MM.1S (cell line): ENCODE measurements around the gene AMTN.
A peak's percentile ranks its signal among the peaks of the same experiment; 100 is the strongest.

Experiments used
- DNase-seq: peaks from one replicate; pipeline ENCODE4 v3.0.0-alpha.2; 2015
- H2AFZ ChIP-seq: fragments of 300-600 bp; sonication (generic); 2 replicates; pipeline ENCODE4 v1.6.0; 2016; ENCODE audit warnings: antibody characterized with exemption, low read length
- H3F3A ChIP-seq: fragments of 300-600 bp; sonication (generic); 2 replicates; pipeline ENCODE4 v1.6.1; 2016; ENCODE audit warnings: mild to moderate bottlenecking, antibody characterized with exemption, low read length, moderate library complexity, mixed read lengths; ENCODE audit not compliant: insufficient read depth
- H3K27ac ChIP-seq: fragments of 300-600 bp; sonication (generic); 2 replicates; pipeline ENCODE4 v1.5.1; 2016; ENCODE audit warnings: mild to moderate bottlenecking, low read length
- H3K27me3 ChIP-seq: fragments of 300-600 bp; sonication (generic); replicated peaks from 2 replicates; pipeline ENCODE4 v1.6.0; 2016; ENCODE audit warnings: low read length; ENCODE audit not compliant: insufficient read depth
- H3K36me3 ChIP-seq: fragments of 300-600 bp; sonication (generic); replicated peaks from 2 replicates; pipeline ENCODE4 v1.6.1; 2016; ENCODE audit warnings: mild to moderate bottlenecking, low read length, mixed read lengths; ENCODE audit not compliant: insufficient read depth
- H3K4me1 ChIP-seq: fragments of 300-600 bp; sonication (generic); 2 replicates; pipeline ENCODE4 v1.6.1; 2016; ENCODE audit warnings: low read length, mixed read lengths
- H3K4me2 ChIP-seq: fragments of 300-600 bp; sonication (generic); 2 replicates; pipeline ENCODE4 v1.6.0; 2016; ENCODE audit warnings: low read depth, low read length
- H3K4me3 ChIP-seq: fragments of 300-600 bp; sonication (generic); 2 replicates; pipeline ENCODE4 v1.5.1; 2016; ENCODE audit warnings: low read length, mixed read lengths
- H3K79me2 ChIP-seq: fragments of 300-600 bp; sonication (generic); 2 replicates; pipeline ENCODE4 v1.6.1; 2016; ENCODE audit warnings: mixed run types, low read length, mixed read lengths
- H3K9ac ChIP-seq: fragments of 300-600 bp; sonication (generic); 2 replicates; pipeline ENCODE4 v1.6.1; 2016; ENCODE audit warnings: low read length, mixed read lengths
- H3K9me2 ChIP-seq: fragments of 300-600 bp; sonication (generic); replicated peaks from 2 replicates; pipeline ENCODE4 v1.6.1; 2016; ENCODE audit warnings: mild to moderate bottlenecking, low read length, mixed read lengths; ENCODE audit not compliant: insufficient read depth
- H3K9me3 ChIP-seq: fragments of 300-600 bp; sonication (generic); replicated peaks from 2 replicates; pipeline ENCODE4 v1.6.1; 2016; ENCODE audit warnings: mild to moderate bottlenecking, low read length, mixed read lengths; ENCODE audit not compliant: insufficient read depth
- H4K20me1 ChIP-seq: fragments of 300-600 bp; sonication (generic); 2 replicates; pipeline ENCODE4 v1.6.1; 2016; ENCODE audit warnings: mild to moderate bottlenecking, low read length, moderate library complexity, mixed read lengths; ENCODE audit not compliant: insufficient read depth
- EZH2 ChIP-seq: fragments of 300-600 bp; sonication (generic); optimal IDR thresholded peaks from 2 replicates; pipeline ENCODE3; 2017; ENCODE audit warnings: low read depth, mild to moderate bottlenecking, antibody characterized with exemption, low read length, mixed read lengths
- EZH2phosphoT487 ChIP-seq: fragments of 300-600 bp; sonication (generic); IDR thresholded peaks from 2 replicates; pipeline ENCODE4 v1.6.1; 2018; ENCODE audit warnings: antibody characterized with exemption, low read length
- TF ChIP-seq, protein P1 (sequence below): fragments of 300-600 bp; sonication (generic); IDR thresholded peaks from 2 replicates; pipeline ENCODE4 v1.5.1; 2016; ENCODE audit warnings: antibody characterized with exemption, low read length, mixed read lengths

Gene AMTN

GRCh38 chr4:70564033-70564432 lies 45.7 kb downstream of the AMTN start:
- Histone ChIP-seq H3K4me2 (no peak overlapping the region), H3K79me2 (no peaks in the 10 kb centered on the region), H3K9me3 (no peaks in the 10 kb centered on the region), H3K36me3 (no peaks in the 10 kb centered on the region), H3F3A (no peaks in the 10 kb centered on the region), H3K4me1 (no peaks in the 10 kb centered on the region), H3K27ac (no peak overlapping the region), H3K4me3 (no peak overlapping the region), H3K9ac (no peak overlapping the region), H4K20me1 (no peaks in the 10 kb centered on the region), H3K9me2 (no peaks in the 10 kb centered on the region), H2AFZ (no peak overlapping the region), H3K27me3 (no peaks in the 10 kb centered on the region)
- TF ChIP-seq EZH2 (no peak), EZH2phosphoT487 (no peak)
- TF ChIP-seq, protein P1, sequence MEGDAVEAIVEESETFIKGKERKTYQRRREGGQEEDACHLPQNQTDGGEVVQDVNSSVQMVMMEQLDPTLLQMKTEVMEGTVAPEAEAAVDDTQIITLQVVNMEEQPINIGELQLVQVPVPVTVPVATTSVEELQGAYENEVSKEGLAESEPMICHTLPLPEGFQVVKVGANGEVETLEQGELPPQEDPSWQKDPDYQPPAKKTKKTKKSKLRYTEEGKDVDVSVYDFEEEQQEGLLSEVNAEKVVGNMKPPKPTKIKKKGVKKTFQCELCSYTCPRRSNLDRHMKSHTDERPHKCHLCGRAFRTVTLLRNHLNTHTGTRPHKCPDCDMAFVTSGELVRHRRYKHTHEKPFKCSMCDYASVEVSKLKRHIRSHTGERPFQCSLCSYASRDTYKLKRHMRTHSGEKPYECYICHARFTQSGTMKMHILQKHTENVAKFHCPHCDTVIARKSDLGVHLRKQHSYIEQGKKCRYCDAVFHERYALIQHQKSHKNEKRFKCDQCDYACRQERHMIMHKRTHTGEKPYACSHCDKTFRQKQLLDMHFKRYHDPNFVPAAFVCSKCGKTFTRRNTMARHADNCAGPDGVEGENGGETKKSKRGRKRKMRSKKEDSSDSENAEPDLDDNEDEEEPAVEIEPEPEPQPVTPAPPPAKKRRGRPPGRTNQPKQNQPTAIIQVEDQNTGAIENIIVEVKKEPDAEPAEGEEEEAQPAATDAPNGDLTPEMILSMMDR = no peak
- no peak for DNase-seq

DNA sequence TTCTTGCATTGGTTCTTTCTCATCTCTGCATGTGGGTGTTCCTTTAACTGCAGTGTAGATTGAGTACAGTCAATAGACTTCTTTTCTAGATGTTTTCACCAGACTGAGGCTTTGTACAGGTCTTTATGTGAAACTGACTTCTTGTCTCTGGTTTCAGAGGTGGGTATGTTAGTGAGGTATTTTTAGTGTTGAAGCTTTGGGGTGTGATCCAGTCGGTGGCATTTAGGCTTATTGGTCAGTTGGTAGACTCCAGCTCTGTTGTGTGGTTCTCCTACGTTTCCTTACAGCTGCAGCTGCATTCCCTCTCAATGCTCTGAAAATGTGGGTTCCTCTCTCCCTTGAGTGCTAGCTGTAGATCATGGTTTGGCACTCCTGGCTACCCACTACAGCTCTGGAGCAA lies 52.4 kb downstream of the AMTN start:
- Histone ChIP-seq H2AFZ (peak overlapping the region; percentile 58), H3K4me3 (no peak overlapping the region; the same call in 1 of the 2 replicates), H3K9ac (no peak overlapping the region; the same call in 1 of the 2 replicates), H3K9me3 (no peaks in the 10 kb centered on the region), H4K20me1 (no peaks in the 10 kb centered on the region), H3K79me2 (no peaks in the 10 kb centered on the region), H3K27ac (peak overlapping the region; percentile 53; the same call in 1 of the 2 replicates), H3K9me2 (no peaks in the 10 kb centered on the region), H3F3A (peaks cover 12% of the 10 kb centered on the region), H3K4me1 (peaks cover 21% of the 10 kb centered on the region), H3K27me3 (no peaks in the 10 kb centered on the region), H3K4me2 (peak overlapping the region; percentile 56; the same call in 1 of the 2 replicates), H3K36me3 (no peaks in the 10 kb centered on the region)
- DNase-seq = peak; percentile 76
- TF ChIP-seq, protein P1 = no peak
- TF ChIP-seq EZH2 = no peak
- no peak for TF ChIP-seq EZH2phosphoT487

DNA sequence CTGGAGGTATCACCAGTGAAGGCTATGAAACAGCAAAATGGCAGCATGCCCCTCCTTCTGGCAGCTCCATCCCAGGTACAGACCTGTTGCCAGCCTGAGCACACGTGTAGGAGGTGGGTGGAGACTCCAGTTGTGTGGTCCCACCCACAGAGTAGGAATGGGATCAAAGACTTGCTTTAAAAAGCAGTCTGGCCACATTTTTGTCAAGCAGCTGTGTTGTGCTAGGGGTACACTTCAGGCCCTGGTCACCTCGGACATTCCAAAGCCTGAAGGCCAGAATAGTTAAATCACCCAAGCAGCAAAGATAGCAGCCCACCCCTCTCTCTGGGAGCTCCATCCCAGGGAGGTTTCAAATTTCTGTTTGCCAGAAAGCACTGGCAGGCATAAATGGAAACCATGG lies 53.4 kb downstream of the AMTN start:
- no peak overlapping the region; the same call in 1 of the 2 replicates for H3K4me2 ChIP-seq

More for the DNA sequence above, 53.4 kb downstream of the AMTN start:
- DNase-seq = no peak
- Histone ChIP-seq H3K9ac (no peak overlapping the region), H3K9me3 (no peaks in the 10 kb centered on the region), H3K27me3 (no peaks in the 10 kb centered on the region), H3K4me1 (peaks cover 21% of the 10 kb centered on the region), H2AFZ (0 out of 2 replicates have a peak overlapping the region, but pooled peaks have one; percentile 58), H4K20me1 (no peaks in the 10 kb centered on the region), H3F3A (peaks cover 12% of the 10 kb centered on the region), H3K79me2 (no peaks in the 10 kb centered on the region), H3K27ac (0 out of 2 replicates have a peak overlapping the region, but pooled peaks have one; percentile 53), H3K4me3 (no peak overlapping the region), H3K36me3 (no peaks in the 10 kb centered on the region), H3K9me2 (no peaks in the 10 kb centered on the region)
- no peak for TF ChIP-seq EZH2
- TF ChIP-seq, protein P1 = no peak
- TF ChIP-seq EZH2phosphoT487 = no peak
